Fibroblast of lung (primary cell): ENCODE data around the gene AGAP2. TPM values are rescaled to one million over a fixed set of nuclear protein-coding genes. Genes with fewer than 3 reads are reported as not detected.

ENCODE experiments used
- DNase-seq, 2 donors: peaks; one replicate each; pipeline versions ENCODE4 v3.0.0 to v3.0.0-alpha.2; 2010; ENCODE audit warnings: low read depth in 2 of 2
- H2AFZ ChIP-seq: 2 replicates; pipeline ENCODE4 v1.5.1; 2012; ENCODE audit warnings: low read length, control low read depth, inconsistent platforms
- H3K27ac ChIP-seq: 2 replicates; pipeline ENCODE4 v1.5.1; 2011; ENCODE audit warnings: low read length, control low read depth; ENCODE audit not compliant: insufficient read depth
- H3K27me3 ChIP-seq: 2 replicates; pipeline ENCODE4 v1.5.1; 2011; ENCODE audit warnings: mild to moderate bottlenecking, low read length; ENCODE audit not compliant: control insufficient read depth, insufficient read depth
- H3K36me3 ChIP-seq: 2 replicates; pipeline ENCODE4 v1.5.1; 2011; ENCODE audit warnings: low read length; ENCODE audit not compliant: control insufficient read depth, insufficient read depth
- H3K4me1 ChIP-seq: 2 replicates; pipeline ENCODE4 v1.5.1; 2011; ENCODE audit warnings: low read length; ENCODE audit not compliant: control insufficient read depth, insufficient read depth; ENCODE audit errors: extremely low read depth
- H3K4me2 ChIP-seq: 2 replicates; pipeline ENCODE4 v1.5.1; 2011; ENCODE audit warnings: low read length, control low read depth; ENCODE audit not compliant: insufficient read depth; ENCODE audit errors: extremely low read depth
- H3K4me3 ChIP-seq, 4 experiments: fragments of 200-600 bp in 1 of 4; sonication (generic) in 1 of 4; replicated peaks in 1 of 4; 2 replicates each; pipeline ENCODE4 v1.5.1; 2011 to 2016; ENCODE audit warnings: low read length in 4 of 4, low read depth in 3 of 4, mild to moderate bottlenecking in 3 of 4, control low read depth in 2 of 4, inconsistent platforms in 1 of 4, mixed read lengths in 1 of 4; ENCODE audit not compliant: insufficient read depth in 1 of 4; ENCODE audit errors: control extremely low read depth in 1 of 4
- H3K79me2 ChIP-seq: 2 replicates; pipeline ENCODE4 v1.5.1; 2012; ENCODE audit warnings: mild to moderate bottlenecking, low read length, inconsistent platforms; ENCODE audit not compliant: control insufficient read depth, insufficient read depth
- H3K9ac ChIP-seq: 2 replicates; pipeline ENCODE4 v1.5.1; 2011; ENCODE audit warnings: mild to moderate bottlenecking, low read length, control low read depth; ENCODE audit not compliant: insufficient read depth
- H3K9me3 ChIP-seq: 2 replicates; pipeline ENCODE4 v1.5.1; 2012; ENCODE audit warnings: low read depth, low read length; ENCODE audit not compliant: control insufficient read depth, insufficient read depth
- H4K20me1 ChIP-seq: 2 replicates; pipeline ENCODE4 v1.5.1; 2011; ENCODE audit warnings: low read length; ENCODE audit not compliant: control insufficient read depth, insufficient read depth; ENCODE audit errors: extremely low read depth
- CTCF ChIP-seq, 2 donors: IDR thresholded peaks in 1 of 2; conservative IDR thresholded peaks in 1 of 2; 1 replicate in 1 of 2; 2 replicates in 1 of 2; pipeline ENCODE4 v1.5.1; 2011 to 2012; ENCODE audit warnings: low read length in 2 of 2, control low read depth in 1 of 2, inconsistent platforms in 1 of 2, low read depth in 1 of 2, mild to moderate bottlenecking in 1 of 2
- EZH2 ChIP-seq: IDR thresholded peaks from 2 replicates; pipeline ENCODE4 v1.5.1; 2012; ENCODE audit warnings: low read length, control low read depth, mild to moderate bottlenecking; ENCODE audit errors: missing control alignments
- polyA plus RNA-seq, 2 donors: library from polyadenylated mRNA; depleted of rRNA in 1 of 2; stranded (reverse) in 1 of 2; unstranded in 1 of 2; fragments of >200 nt; gene quantifications; 2 replicates each; pipeline ENCODE4 v1.2.1, GENCODE V29; 2011 to 2012; ENCODE audit warnings: missing spikeins in 1 of 2
- total RNA-seq: library from RNA; depleted of rRNA; stranded (reverse); fragments of >200 nt; gene quantifications from 2 replicates; pipeline ENCODE4 v1.2.1, GENCODE V29; 2014

Gene AGAP2
- total and polyA plus RNA-seq, 2 donors (not counting 1 experiment from before 2014, with no cell fraction given): 0.05 to 0.17 TPM

GRCh38 chr12:57760347-57760982 is 21.9 kb upstream of the AGAP2 start:
- H3K9ac ChIP-seq: no peak overlapping the region
- no peak overlapping the region for H2AFZ ChIP-seq
- H3K36me3 ChIP-seq: no peaks in the 10 kb centered on the region
- no peak for TF ChIP-seq CTCF (conservative IDR thresholded peaks at IDR 0.05 in 1 of 2, IDR thresholded peaks at IDR 0.05 in 1 of 2; ENCODE audit: low read depth in 1 of 2, low read length in 2 of 2)
- no peak overlapping the region for H3K4me2 ChIP-seq
- H3K27me3 ChIP-seq: peaks cover 20% of the 10 kb centered on the region
- no peaks in the 10 kb centered on the region for H3K79me2 ChIP-seq
- no peaks in the 10 kb centered on the region for H4K20me1 ChIP-seq
- no peak overlapping the region for H3K27ac ChIP-seq
- no peak overlapping the region for H3K4me3 ChIP-seq
- H3K4me1 ChIP-seq: peaks cover 3% of the 10 kb centered on the region
- no peaks in the 10 kb centered on the region for H3K9me3 ChIP-seq
- no peak for DNase-seq

DNA sequence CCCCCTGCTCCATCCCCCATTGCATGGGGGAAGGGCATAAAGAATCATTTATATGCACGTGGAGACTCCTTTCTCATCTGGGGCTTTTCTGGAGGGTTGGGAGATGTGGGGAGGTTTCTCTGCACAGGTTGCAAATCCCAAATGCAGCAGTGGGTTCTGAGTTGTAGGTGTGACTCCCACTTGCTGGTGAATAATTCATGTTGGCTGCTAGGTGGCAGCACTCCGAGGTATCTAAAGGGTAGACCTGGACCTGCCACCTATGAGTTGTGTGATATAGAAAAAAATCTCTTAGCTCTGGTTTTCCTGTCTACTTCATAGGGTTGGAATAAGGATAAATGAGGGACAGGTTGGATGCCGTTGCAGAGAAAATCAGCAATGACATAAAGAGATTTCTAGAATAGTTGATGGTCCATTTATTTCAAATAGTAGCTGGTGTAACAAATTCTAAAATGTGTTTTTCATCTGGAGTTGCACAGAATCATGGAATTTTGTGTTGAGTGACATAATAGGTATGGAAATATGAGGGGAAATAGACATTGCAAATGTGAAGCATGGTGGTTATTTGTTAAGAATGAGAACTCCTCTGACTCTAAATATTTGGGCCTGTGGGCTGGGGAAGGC is 20.9 kb upstream of the AGAP2 start:
- Histone ChIP-seq H3K4me2 (no peak overlapping the region), H3K4me3 (no peak overlapping the region), H3K27ac (no peak overlapping the region), H3K27me3 (peaks cover 13% of the 10 kb centered on the region), H4K20me1 (no peaks in the 10 kb centered on the region), H3K9me3 (no peaks in the 10 kb centered on the region), H3K9ac (no peak overlapping the region), H2AFZ (no peak overlapping the region), H3K36me3 (no peaks in the 10 kb centered on the region), H3K79me2 (no peaks in the 10 kb centered on the region), H3K4me1 (peaks cover 2% of the 10 kb centered on the region)
- TF ChIP-seq EZH2 (no peak), CTCF (conservative IDR thresholded peaks at IDR 0.05 in 1 of 2, IDR thresholded peaks at IDR 0.05 in 1 of 2; ENCODE audit: low read depth in 1 of 2, low read length in 2 of 2) (peak; percentile 18 to 43)
- DNase-seq: peak in 1 of 2 donors; percentile 20

DNA sequence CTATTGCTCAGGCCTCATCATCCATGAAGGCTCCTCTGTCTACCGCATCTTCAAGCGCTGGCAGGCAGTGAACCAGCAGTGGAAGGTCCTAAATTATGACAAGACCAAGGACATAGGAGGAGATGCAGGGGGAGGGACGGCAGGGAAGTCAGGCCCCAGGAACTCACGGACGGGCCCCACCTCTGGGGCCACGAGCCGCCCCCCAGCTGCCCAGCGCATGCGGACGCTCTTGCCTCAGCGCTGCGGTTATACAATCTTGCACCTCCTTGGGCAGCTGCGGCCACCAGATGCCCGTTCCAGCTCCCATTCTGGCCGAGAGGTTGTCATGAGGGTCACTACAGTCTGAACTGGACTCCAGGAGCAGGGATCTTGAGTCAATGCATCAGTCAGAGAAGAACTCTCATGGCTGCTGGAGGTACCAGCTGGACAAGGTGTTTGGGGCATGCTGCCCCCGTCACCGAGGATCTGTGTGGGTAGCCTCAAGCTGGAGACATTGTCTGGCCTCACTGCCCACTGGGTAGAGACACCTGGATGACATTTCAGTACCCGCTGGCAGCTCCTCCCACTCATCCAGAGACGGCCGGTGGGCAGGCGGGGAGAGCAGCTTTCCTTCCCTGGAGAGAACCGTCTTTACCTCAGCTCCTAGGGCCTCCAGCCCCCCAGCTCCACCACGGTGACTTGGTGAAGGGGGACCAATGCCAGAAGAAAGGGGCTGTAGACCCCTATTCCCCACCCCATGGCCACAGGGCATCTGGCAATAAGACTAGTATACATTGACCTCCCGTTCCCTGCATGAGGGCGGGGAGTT is 20.2 kb upstream of the AGAP2 start:
- no peak overlapping the region for H3K27ac ChIP-seq
- H2AFZ ChIP-seq: no peak overlapping the region
- H3K36me3 ChIP-seq: no peaks in the 10 kb centered on the region
- H3K4me1 ChIP-seq: peaks cover 4% of the 10 kb centered on the region
- no peaks in the 10 kb centered on the region for H3K9me3 ChIP-seq
- TF ChIP-seq EZH2: no peak
- no peak for TF ChIP-seq CTCF (conservative IDR thresholded peaks at IDR 0.05 in 1 of 2, IDR thresholded peaks at IDR 0.05 in 1 of 2; ENCODE audit: low read depth in 1 of 2, low read length in 2 of 2)
- no peak overlapping the region for H3K4me3 ChIP-seq
- no peak overlapping the region for H3K9ac ChIP-seq
- H3K79me2 ChIP-seq: no peaks in the 10 kb centered on the region
- no peaks in the 10 kb centered on the region for H4K20me1 ChIP-seq
- peaks cover 14% of the 10 kb centered on the region for H3K27me3 ChIP-seq
- no peak overlapping the region for H3K4me2 ChIP-seq
- DNase-seq: no peak
